Measurements from ENCODE around the gene NFE2L3. TPM values are rescaled to one million over a fixed set of nuclear protein-coding genes. Genes with fewer than 3 reads are reported as not detected.
A peak's percentile ranks its signal among the peaks of the same experiment; 100 is the strongest.

Gene NFE2L3
- total RNA-seq, 1 donor = 1.4 TPM

DNA sequence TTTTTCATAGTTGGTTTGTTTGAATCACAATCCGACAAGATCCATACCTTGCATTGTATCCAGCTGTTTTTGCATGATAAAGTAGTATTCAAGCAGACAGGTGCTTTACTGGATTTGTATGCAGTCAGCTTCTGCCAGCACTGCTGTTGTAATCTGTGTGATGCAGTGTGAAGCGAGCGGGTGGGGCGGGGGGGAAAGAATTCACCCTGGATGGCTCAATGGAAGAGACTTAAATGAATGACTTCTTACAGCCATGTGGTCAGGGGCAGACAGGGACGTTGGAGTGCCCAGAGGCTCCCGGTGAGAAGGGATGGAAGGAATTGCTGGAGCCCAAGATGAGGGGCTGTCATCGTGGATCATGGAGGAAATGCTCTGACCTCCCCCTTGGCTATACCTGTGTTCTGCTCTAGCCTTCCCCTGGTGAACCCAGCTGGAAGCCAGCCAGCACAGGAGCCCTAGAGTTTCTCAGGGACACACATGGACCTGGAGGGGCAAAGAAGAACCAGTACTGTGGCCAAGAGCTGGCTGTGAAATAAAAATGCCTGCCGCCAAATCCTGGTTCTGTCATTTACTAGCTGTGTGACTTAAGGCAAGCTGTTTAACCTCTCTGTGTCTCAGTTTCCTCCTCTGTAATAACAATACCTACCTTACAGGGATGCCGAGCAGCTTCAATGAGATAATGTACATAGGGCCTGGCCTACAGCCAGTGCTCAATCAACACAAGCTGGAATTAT is 14.1 kb downstream of the NFE2L3 start:
- Histone ChIP-seq H3K36me3 (ENCODE audit: insufficient read depth, low read length) (no peaks in the 10 kb centered on the region), H4K20me1 (ENCODE audit: insufficient read depth, low read length) (no peaks in the 10 kb centered on the region), H3K4me3 (ENCODE audit: insufficient read depth, low read length) (no peak overlapping the region), H3K27ac (ENCODE audit: low read depth, low read length) (no peak overlapping the region), H3K27me3 (ENCODE audit: insufficient read depth, low read length) (peaks cover 2% of the 10 kb centered on the region), H3K4me1 (ENCODE audit: insufficient read depth, low read length) (no peaks in the 10 kb centered on the region), H2AFZ (ENCODE audit: low read length) (no peak overlapping the region), H3K4me2 (ENCODE audit: insufficient read depth, low read length) (no peak overlapping the region), H3K9me3 (ENCODE audit: low read depth, low read length) (no peaks in the 10 kb centered on the region), H3K79me2 (ENCODE audit: insufficient read depth, low read length) (no peaks in the 10 kb centered on the region)
- no peak for DNase-seq (ENCODE audit: insufficient read length, low spot score, missing footprints)
- TF ChIP-seq, protein P1, sequence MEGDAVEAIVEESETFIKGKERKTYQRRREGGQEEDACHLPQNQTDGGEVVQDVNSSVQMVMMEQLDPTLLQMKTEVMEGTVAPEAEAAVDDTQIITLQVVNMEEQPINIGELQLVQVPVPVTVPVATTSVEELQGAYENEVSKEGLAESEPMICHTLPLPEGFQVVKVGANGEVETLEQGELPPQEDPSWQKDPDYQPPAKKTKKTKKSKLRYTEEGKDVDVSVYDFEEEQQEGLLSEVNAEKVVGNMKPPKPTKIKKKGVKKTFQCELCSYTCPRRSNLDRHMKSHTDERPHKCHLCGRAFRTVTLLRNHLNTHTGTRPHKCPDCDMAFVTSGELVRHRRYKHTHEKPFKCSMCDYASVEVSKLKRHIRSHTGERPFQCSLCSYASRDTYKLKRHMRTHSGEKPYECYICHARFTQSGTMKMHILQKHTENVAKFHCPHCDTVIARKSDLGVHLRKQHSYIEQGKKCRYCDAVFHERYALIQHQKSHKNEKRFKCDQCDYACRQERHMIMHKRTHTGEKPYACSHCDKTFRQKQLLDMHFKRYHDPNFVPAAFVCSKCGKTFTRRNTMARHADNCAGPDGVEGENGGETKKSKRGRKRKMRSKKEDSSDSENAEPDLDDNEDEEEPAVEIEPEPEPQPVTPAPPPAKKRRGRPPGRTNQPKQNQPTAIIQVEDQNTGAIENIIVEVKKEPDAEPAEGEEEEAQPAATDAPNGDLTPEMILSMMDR (IDR thresholded peaks at IDR 0.05; ENCODE audit: extremely low read depth, low read depth, low read length) = no peak

DNA sequence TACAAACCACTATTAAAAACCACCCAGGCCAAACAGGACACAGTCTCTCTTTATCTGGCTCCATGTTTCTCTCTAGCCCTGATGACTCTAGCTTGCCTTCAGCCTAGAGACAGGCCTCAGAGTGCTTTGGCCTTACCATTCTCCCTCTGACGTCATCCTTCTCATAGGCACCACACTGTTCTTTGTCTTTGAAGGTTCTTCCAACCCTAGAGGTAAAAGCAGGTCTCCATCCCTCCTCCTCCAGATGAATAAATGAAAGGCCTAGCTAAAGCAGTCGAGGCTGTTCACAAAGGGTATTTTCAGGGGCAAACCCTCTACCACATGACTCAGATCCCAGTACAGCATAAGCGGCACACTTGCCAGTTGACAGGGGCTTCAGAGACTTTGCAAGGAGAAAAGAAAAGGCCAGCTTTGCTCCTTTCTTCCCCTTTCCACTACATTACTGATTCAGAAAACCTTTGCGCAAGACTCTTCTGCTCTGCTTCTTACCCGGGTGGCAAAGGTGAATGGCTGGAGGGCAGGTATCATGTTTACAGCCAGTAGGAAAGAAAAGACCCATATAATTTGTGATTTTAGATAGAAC is 14.8 kb downstream of the NFE2L3 start:
- DNase-seq (ENCODE audit: insufficient read length, low spot score, missing footprints) = no peak
- no peak overlapping the region for H3K4me2 ChIP-seq (ENCODE audit: insufficient read depth, low read length)
- peaks cover 2% of the 10 kb centered on the region for H3K27me3 ChIP-seq (ENCODE audit: insufficient read depth, low read length)
- H4K20me1 ChIP-seq (ENCODE audit: insufficient read depth, low read length) = no peaks in the 10 kb centered on the region
- H3K36me3 ChIP-seq (ENCODE audit: insufficient read depth, low read length) = no peaks in the 10 kb centered on the region
- no peaks in the 10 kb centered on the region for H3K79me2 ChIP-seq (ENCODE audit: insufficient read depth, low read length)
- no peak overlapping the region for H2AFZ ChIP-seq (ENCODE audit: low read length)
- no peak overlapping the region for H3K4me3 ChIP-seq (ENCODE audit: insufficient read depth, low read length)
- no peaks in the 10 kb centered on the region for H3K4me1 ChIP-seq (ENCODE audit: insufficient read depth, low read length)
- TF ChIP-seq, protein P1 (IDR thresholded peaks at IDR 0.05; ENCODE audit: extremely low read depth, low read depth, low read length) = no peak
- H3K9me3 ChIP-seq (ENCODE audit: low read depth, low read length) = no peaks in the 10 kb centered on the region
- H3K27ac ChIP-seq (ENCODE audit: low read depth, low read length) = no peak overlapping the region

DNA sequence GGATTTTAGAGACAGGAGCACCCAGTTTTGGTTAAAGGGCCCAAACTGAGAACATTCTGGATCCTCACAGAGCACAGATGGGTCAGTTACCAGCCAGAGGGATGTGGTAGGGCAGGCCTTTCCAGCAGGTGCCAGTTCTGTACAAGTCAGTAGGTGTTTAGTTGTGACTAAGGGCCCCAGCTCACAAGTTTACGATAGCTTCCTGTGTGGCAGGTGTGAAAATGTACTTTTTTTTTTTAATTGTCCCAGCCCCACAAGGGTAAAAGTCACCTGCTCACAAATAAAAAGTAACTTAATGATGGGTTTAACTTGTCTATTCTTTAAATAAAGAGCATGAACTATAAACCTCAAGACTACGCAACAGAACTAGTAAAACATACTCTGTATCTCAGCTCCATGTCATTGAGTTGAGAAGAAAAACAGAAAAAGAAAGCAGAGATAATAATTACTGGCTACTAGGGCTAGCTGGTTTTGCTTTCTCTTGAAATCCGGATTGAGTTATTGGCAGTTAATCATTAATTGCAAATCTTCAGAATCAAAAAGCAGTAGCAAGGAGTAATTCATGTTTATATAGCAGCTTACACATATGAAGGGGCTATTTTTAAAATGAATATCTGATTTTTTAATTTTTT is 15.4 kb downstream of the NFE2L3 start:
- Histone ChIP-seq H3K36me3 (ENCODE audit: insufficient read depth, low read length) (no peaks in the 10 kb centered on the region), H3K4me2 (ENCODE audit: insufficient read depth, low read length) (no peak overlapping the region), H3K27me3 (ENCODE audit: insufficient read depth, low read length) (peaks cover 2% of the 10 kb centered on the region), H3K27ac (ENCODE audit: low read depth, low read length) (no peak overlapping the region), H3K4me1 (ENCODE audit: insufficient read depth, low read length) (no peaks in the 10 kb centered on the region), H2AFZ (ENCODE audit: low read length) (no peak overlapping the region), H3K4me3 (ENCODE audit: insufficient read depth, low read length) (no peak overlapping the region), H3K79me2 (ENCODE audit: insufficient read depth, low read length) (no peaks in the 10 kb centered on the region), H4K20me1 (ENCODE audit: insufficient read depth, low read length) (no peaks in the 10 kb centered on the region), H3K9me3 (ENCODE audit: low read depth, low read length) (no peaks in the 10 kb centered on the region)
- TF ChIP-seq, protein P1 (IDR thresholded peaks at IDR 0.05; ENCODE audit: extremely low read depth, low read depth, low read length) = no peak
- DNase-seq (ENCODE audit: insufficient read length, low spot score, missing footprints) = no peak

DNA sequence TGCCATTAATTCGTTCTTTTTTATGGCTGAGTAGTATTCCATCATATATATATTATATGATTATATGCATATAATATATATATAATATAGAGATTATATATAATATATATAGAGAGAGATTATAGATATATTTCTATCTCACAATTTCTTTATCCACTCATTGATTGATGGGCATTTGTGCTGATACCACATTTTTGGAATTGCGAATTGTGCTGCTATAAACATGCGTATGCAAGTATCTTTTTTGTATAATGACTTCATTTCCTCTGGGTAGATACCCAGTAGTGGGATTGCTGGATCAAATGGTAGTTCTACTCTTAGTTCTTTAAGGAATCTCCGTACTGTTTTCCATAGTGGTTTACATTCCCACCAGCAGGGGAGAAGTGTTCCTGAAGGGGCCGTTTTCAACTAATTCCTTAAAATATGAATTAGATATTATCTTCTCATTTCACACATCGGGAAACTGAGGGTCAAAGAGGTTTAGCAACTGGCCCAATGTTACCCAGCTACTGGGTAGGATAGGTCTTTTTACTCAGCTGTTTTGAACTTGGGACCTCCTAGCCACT is 16.5 kb downstream of the NFE2L3 start:
- TF ChIP-seq, protein P1 (IDR thresholded peaks at IDR 0.05; ENCODE audit: extremely low read depth, low read depth, low read length) = peak; percentile 8
- Histone ChIP-seq H3K27me3 (ENCODE audit: insufficient read depth, low read length) (peaks cover 5% of the 10 kb centered on the region), H3K4me1 (ENCODE audit: insufficient read depth, low read length) (no peaks in the 10 kb centered on the region), H3K4me3 (ENCODE audit: insufficient read depth, low read length) (no peak overlapping the region), H3K9me3 (ENCODE audit: low read depth, low read length) (no peaks in the 10 kb centered on the region), H4K20me1 (ENCODE audit: insufficient read depth, low read length) (no peaks in the 10 kb centered on the region), H3K79me2 (ENCODE audit: insufficient read depth, low read length) (no peaks in the 10 kb centered on the region), H2AFZ (ENCODE audit: low read length) (no peak overlapping the region), H3K4me2 (ENCODE audit: insufficient read depth, low read length) (no peak overlapping the region), H3K36me3 (ENCODE audit: insufficient read depth, low read length) (no peaks in the 10 kb centered on the region), H3K27ac (ENCODE audit: low read depth, low read length) (no peak overlapping the region)
- no peak for DNase-seq (ENCODE audit: insufficient read length, low spot score, missing footprints)
